HCT116 (cell line): ENCODE data around the gene CCDC71. TPM values are rescaled to one million over a fixed set of nuclear protein-coding genes. Genes with fewer than 3 reads are reported as not detected.

Experiments used
- ATAC-seq: fragments of 200-7000 bp; cut with Tn5 transposase; 2 replicates; pipeline ENCODE4 v1.9.1; 2020; ENCODE audit warnings: mild to moderate bottlenecking, moderate library complexity
- BruUV-seq: library from RNA; stranded (reverse); fragments of 400-500 nt; replicated peaks from 2 replicates; lab custom pipeline; 2021; lab: Mats Ljungman, UMichigan
- CTCF ChIA-PET: fragments of 300-600 bp; sonication (Branson Sonifier 250); formaldehyde crosslinking; loops from one replicate; lab custom pipeline; 2021; ENCODE audit warnings: antibody characterized with exemption; lab: Charles Lee
- POLR2A ChIA-PET: fragments of 300-600, 350-600 bp; sonication (Branson Sonifier 250); formaldehyde crosslinking; loops from one replicate; lab custom pipeline; 2021; ENCODE audit warnings: antibody characterized with exemption; lab: Charles Lee
- RAD21 ChIA-PET, 2 experiments: fragments of 300-600 bp; sonication (Branson Sonifier 250); formaldehyde crosslinking; loops; one replicate each; lab custom pipeline; 2023; ENCODE audit warnings: low total read pairs in 2 of 2; ENCODE audit not compliant: uncharacterized antibody in 2 of 2, unreplicated experiment in 2 of 2, low non-redundant PET in 1 of 2; lab: Charles Lee
- DNase-seq: peaks from one replicate; pipeline ENCODE4 v3.0.0-alpha.2; 2010; ENCODE audit warnings: low read depth, low spot score
- H2AFZ ChIP-seq: fragments of 200-600 bp; shearing (Covaris generic), sonication (generic); 2 replicates; pipeline ENCODE4 v1.6.1; 2017; ENCODE audit warnings: low read depth, mixed run types, mixed read lengths, antibody characterized with exemption, low read length; ENCODE audit not compliant: poor library complexity, severe bottlenecking
- H3K27ac ChIP-seq: 2 replicates; pipeline ENCODE4 v1.5.1; 2012; ENCODE audit warnings: low read depth, low read length
- H3K27me3 ChIP-seq: fragments of 200-600 bp; sonication (generic); 2 replicates; pipeline ENCODE4 v1.6.1; 2016; ENCODE audit warnings: mixed run types, low read length, mixed read lengths; ENCODE audit not compliant: insufficient read depth
- H3K36me3 ChIP-seq, 2 experiments: fragments of 200-500 bp in 1 of 2; fragments of 200-600 bp in 1 of 2; sonication (Bioruptor generic) in 1 of 2; sonication (generic) in 1 of 2; 2 replicates each; pipeline versions ENCODE4 v1.5.1 to v1.6.1; 2014 to 2016; ENCODE audit warnings: low read length in 2 of 2, inconsistent platforms in 1 of 2, mixed read lengths in 1 of 2, mixed run types in 1 of 2; ENCODE audit not compliant: insufficient read depth in 2 of 2, control insufficient read depth in 1 of 2
- H3K4me1 ChIP-seq, 2 experiments: fragments of 200-600 bp in 1 of 2; sonication (generic) in 1 of 2; 2 replicates each; pipeline versions ENCODE4 v1.5.1 to v1.6.1; 2012 to 2017; ENCODE audit warnings: low read length in 2 of 2, inconsistent platforms in 1 of 2, mild to moderate bottlenecking in 1 of 2, mixed read lengths in 1 of 2, mixed run types in 1 of 2, moderate library complexity in 1 of 2; ENCODE audit not compliant: insufficient read depth in 2 of 2, control insufficient read depth in 1 of 2
- H3K4me2 ChIP-seq: fragments of 200-600 bp; sonication (generic); 2 replicates; pipeline ENCODE4 v1.6.1; 2017; ENCODE audit warnings: mixed run types, low read length, mixed read lengths
- H3K4me3 ChIP-seq, 2 experiments: fragments of 200-600 bp in 1 of 2; sonication (generic) in 1 of 2; replicated peaks in 1 of 2; 2 replicates each; pipeline ENCODE4 v1.5.1; 2011 to 2016; ENCODE audit warnings: low read length in 2 of 2, control low read depth in 1 of 2, low read depth in 1 of 2, mild to moderate bottlenecking in 1 of 2, mixed read lengths in 1 of 2, mixed run types in 1 of 2
- H3K79me2 ChIP-seq: fragments of 200-600 bp; sonication (generic); 2 replicates; pipeline ENCODE4 v1.6.1; 2017; ENCODE audit warnings: mild to moderate bottlenecking, mixed run types, low read length, moderate library complexity, mixed read lengths; ENCODE audit not compliant: insufficient read depth
- H3K9ac ChIP-seq: fragments of 200-600 bp; sonication (generic); 2 replicates; pipeline ENCODE4 v1.6.1; 2016; ENCODE audit warnings: low read length, mixed read lengths
- H3K9me2 ChIP-seq: fragments of 200-600 bp; sonication (generic), shearing (Covaris generic); 2 replicates; pipeline ENCODE4 v1.6.1; 2017; ENCODE audit warnings: mixed run types, mild to moderate bottlenecking, moderate library complexity; ENCODE audit not compliant: insufficient read depth
- H3K9me3 ChIP-seq, 2 experiments: fragments of 200-500 bp in 1 of 2; fragments of 200-600 bp in 1 of 2; sonication (Bioruptor generic) in 1 of 2; sonication (generic) in 1 of 2; 2 replicates each; pipeline ENCODE4 v1.6.1; 2014 to 2017; ENCODE audit warnings: low read length in 2 of 2, mixed read lengths in 2 of 2, inconsistent platforms in 1 of 2, low read depth in 1 of 2, mild to moderate bottlenecking in 1 of 2, mixed run types in 1 of 2, moderate library complexity in 1 of 2; ENCODE audit not compliant: control insufficient read depth in 1 of 2, insufficient read depth in 1 of 2
- H4K20me1 ChIP-seq: fragments of 200-600 bp; sonication (generic), shearing (Covaris generic); 2 replicates; pipeline ENCODE4 v1.6.1; 2017; ENCODE audit warnings: mixed run types, mild to moderate bottlenecking, moderate library complexity; ENCODE audit not compliant: insufficient read depth
- EGR1 ChIP-seq: IDR thresholded peaks from 2 replicates; pipeline ENCODE4 v1.6.1; 2012; ENCODE audit warnings: low read depth
- ELF1 ChIP-seq: IDR thresholded peaks from 2 replicates; pipeline ENCODE4 v1.6.1; 2012; ENCODE audit warnings: low read depth, borderline replicate concordance
- EZH2phosphoT487 ChIP-seq: fragments of 200-600 bp; IDR thresholded peaks from 2 replicates; pipeline ENCODE4 v1.6.1; 2018; ENCODE audit warnings: antibody characterized with exemption, borderline replicate concordance
- FOSL1 ChIP-seq: IDR thresholded peaks from 2 replicates; pipeline ENCODE4 v1.6.1; 2012; ENCODE audit warnings: low read depth
- JUND ChIP-seq: IDR thresholded peaks from 2 replicates; pipeline ENCODE4 v1.6.1; 2012
- POLR2A ChIP-seq: IDR thresholded peaks from 2 replicates; pipeline ENCODE4 v1.7.0; 2011; ENCODE audit warnings: borderline replicate concordance; ENCODE audit not compliant: insufficient read depth, insufficient read length; ENCODE audit errors: extremely low read depth
- POLR2AphosphoS5 ChIP-seq: IDR thresholded peaks from 2 replicates; pipeline ENCODE4 v1.6.1; 2011; ENCODE audit warnings: mild to moderate bottlenecking, low read depth, low read length, moderate library complexity
- RAD21 ChIP-seq: IDR thresholded peaks from 2 replicates; pipeline ENCODE4 v1.6.1; 2012; ENCODE audit warnings: low read depth, mild to moderate bottlenecking
- SIN3A ChIP-seq: IDR thresholded peaks from 2 replicates; pipeline ENCODE4 v1.6.1; 2012; ENCODE audit warnings: low read depth
- SP1 ChIP-seq: IDR thresholded peaks from 2 replicates; pipeline ENCODE4 v1.6.1; 2012; ENCODE audit warnings: low read depth
- SRF ChIP-seq: IDR thresholded peaks from 2 replicates; pipeline ENCODE4 v1.6.1; 2012; ENCODE audit warnings: low read depth
- TCF7L2 ChIP-seq: IDR thresholded peaks from 2 replicates; pipeline ENCODE4 v1.7.0; 2011; ENCODE audit warnings: borderline replicate concordance, inconsistent platforms; ENCODE audit not compliant: insufficient read depth, insufficient read length; ENCODE audit errors: extremely low read depth
- YY1 ChIP-seq: IDR thresholded peaks from 2 replicates; pipeline ENCODE4 v1.6.1; 2011; ENCODE audit warnings: low read length, low read depth, moderate library complexity, mild to moderate bottlenecking; ENCODE audit not compliant: insufficient replicate concordance; ENCODE audit errors: extremely low read depth
- intact Hi-C: fragments of 100-400 bp; cut with micrococcal nuclease; formaldehyde crosslinking; loops from 2 replicates; pipeline ENCODE4 v1.10.0; 2022
- total RNA-seq: library from RNA; stranded (reverse); gene quantifications from one replicate; pipeline ENCODE4 v1.2.1, GENCODE V29; 2021; ENCODE audit not compliant: unreplicated experiment
- TF ChIP-seq, protein P1 (sequence below): IDR thresholded peaks from 2 replicates; pipeline ENCODE4 v1.6.1; 2011; ENCODE audit warnings: mild to moderate bottlenecking, low read length, moderate library complexity; ENCODE audit not compliant: insufficient replicate concordance; ENCODE audit errors: extremely low read depth
- TF ChIP-seq, protein P2 (sequence below): IDR thresholded peaks from 2 replicates; pipeline ENCODE4 v1.6.1; 2012

CCDC71 gene
- total RNA-seq, 1 experiment from 2014 or later = 32.8 TPM

- no peak overlapping the region for H3K4me2 ChIP-seq
- no peak overlapping the region for H3K9ac ChIP-seq
Observed at GRCh38 chr3:49198161-49198560, 32.0 kb upstream of the CCDC71 start.

DNA sequence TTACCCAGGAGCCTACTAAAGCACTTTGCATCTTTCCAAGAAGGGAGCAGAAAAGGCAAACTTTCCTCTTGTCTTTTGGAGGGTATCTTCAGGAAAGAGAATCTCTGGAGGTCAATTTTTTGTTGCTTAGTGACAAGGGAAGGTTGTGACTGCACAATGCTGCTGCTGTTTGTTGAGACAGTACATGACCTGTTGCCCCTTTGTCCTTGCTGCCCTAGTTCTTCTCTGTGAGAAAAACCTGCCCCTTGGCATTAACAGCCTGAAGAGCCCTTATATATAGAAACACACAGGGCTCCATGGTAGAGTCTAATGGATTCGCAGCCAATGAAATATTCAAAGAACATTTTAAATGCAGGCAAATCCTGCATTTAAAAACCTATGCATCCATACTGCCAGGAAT, 25.6 kb upstream of the CCDC71 start:
- H3K9ac ChIP-seq = no peak overlapping the region
- intact Hi-C loops = no loop called here
- no peak overlapping the region for H3K4me3 ChIP-seq
- no peaks in the 10 kb centered on the region for H3K27me3 ChIP-seq
- no peak for TF ChIP-seq POLR2A
- TF ChIP-seq, protein P1, sequence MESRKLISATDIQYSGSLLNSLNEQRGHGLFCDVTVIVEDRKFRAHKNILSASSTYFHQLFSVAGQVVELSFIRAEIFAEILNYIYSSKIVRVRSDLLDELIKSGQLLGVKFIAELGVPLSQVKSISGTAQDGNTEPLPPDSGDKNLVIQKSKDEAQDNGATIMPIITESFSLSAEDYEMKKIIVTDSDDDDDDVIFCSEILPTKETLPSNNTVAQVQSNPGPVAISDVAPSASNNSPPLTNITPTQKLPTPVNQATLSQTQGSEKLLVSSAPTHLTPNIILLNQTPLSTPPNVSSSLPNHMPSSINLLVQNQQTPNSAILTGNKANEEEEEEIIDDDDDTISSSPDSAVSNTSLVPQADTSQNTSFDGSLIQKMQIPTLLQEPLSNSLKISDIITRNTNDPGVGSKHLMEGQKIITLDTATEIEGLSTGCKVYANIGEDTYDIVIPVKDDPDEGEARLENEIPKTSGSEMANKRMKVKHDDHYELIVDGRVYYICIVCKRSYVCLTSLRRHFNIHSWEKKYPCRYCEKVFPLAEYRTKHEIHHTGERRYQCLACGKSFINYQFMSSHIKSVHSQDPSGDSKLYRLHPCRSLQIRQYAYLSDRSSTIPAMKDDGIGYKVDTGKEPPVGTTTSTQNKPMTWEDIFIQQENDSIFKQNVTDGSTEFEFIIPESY = no peak
- no peak for TF ChIP-seq FOSL1
- TF ChIP-seq SP1 = no peak
- TF ChIP-seq EGR1 = no peak
- TF ChIP-seq SRF = no peak
- TF ChIP-seq, protein P2, sequence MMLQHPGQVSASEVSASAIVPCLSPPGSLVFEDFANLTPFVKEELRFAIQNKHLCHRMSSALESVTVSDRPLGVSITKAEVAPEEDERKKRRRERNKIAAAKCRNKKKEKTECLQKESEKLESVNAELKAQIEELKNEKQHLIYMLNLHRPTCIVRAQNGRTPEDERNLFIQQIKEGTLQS = no peak
- TF ChIP-seq ELF1 = no peak
- no peak for TF ChIP-seq YY1
- no peak for TF ChIP-seq JUND
- no peak for TF ChIP-seq TCF7L2
- TF ChIP-seq SIN3A = no peak
- TF ChIP-seq EZH2phosphoT487 = no peak
- TF ChIP-seq, all 23 proteins: peak for 0
- no peaks in the 10 kb centered on the region for H3K9me3 ChIP-seq
- H2AFZ ChIP-seq = no peak overlapping the region
- H4K20me1 ChIP-seq = no peaks in the 10 kb centered on the region
- POLR2A ChIA-PET = no interaction called here
- CTCF ChIA-PET = no interaction called here
- no TSS peak for BruUV-seq
- no peaks in the 10 kb centered on the region for H3K9me2 ChIP-seq
- H3K4me2 ChIP-seq = no peak overlapping the region
- H3K4me1 ChIP-seq = no peaks in the 10 kb centered on the region
- ATAC-seq (no peak), DNase-seq (no peak)
- H3K79me2 ChIP-seq = no peaks in the 10 kb centered on the region
- RAD21 ChIA-PET = no interaction called here
- H3K36me3 ChIP-seq = no peaks in the 10 kb centered on the region
- no peak overlapping the region for H3K27ac ChIP-seq

More at GRCh38 chr3:49198161-49198560, 32.0 kb upstream of the CCDC71 start:
- Histone ChIP-seq H3K79me2 (no peaks in the 10 kb centered on the region), H3K4me3 (no peak overlapping the region), H3K27me3 (no peaks in the 10 kb centered on the region), H2AFZ (no peak overlapping the region), H3K36me3 (no peaks in the 10 kb centered on the region), H3K27ac (no peak overlapping the region), H3K9me3 (no peaks in the 10 kb centered on the region), H3K9me2 (no peaks in the 10 kb centered on the region), H3K4me1 (no peaks in the 10 kb centered on the region), H4K20me1 (no peaks in the 10 kb centered on the region)
- intact Hi-C loops = no loop called here
- ATAC-seq (no peak), DNase-seq (no peak)
- ChIA-PET CTCF (no interaction called here), POLR2A (no interaction called here), RAD21 (no interaction called here)
- TF ChIP-seq SRF (no peak), RAD21 (no peak), TCF7L2 (no peak), EZH2phosphoT487 (no peak), POLR2AphosphoS5 (no peak)
- TF ChIP-seq, protein P1 = no peak
- no TSS peak for BruUV-seq
